Lung (tissue), 12 donors: Measurements from ENCODE around the gene ALG3. TPM values are rescaled to one million over a fixed set of nuclear protein-coding genes. Genes with fewer than 3 reads are reported as not detected.
A peak's percentile ranks its signal among the peaks of the same experiment; 100 is the strongest.

Experiments used
- ATAC-seq: fragments of 200-7000 bp; cut with Tn5 transposase; one replicate; pipeline ENCODE4 v1.9.1; 2020; ENCODE audit warnings: moderate number of reproducible peaks; ENCODE audit not compliant: insufficient read depth, low FRiP score
- DNase-seq, 3 donors: peaks; one replicate each; pipeline ENCODE4 v3.0.0-alpha.2; 2013 to 2017
- H3K27ac ChIP-seq, 2 donors: one replicate each; pipeline ENCODE4 v1.5.1; 2013; ENCODE audit warnings: mild to moderate bottlenecking in 2 of 2, moderate library complexity in 2 of 2, control low read depth in 1 of 2, inconsistent platforms in 1 of 2, low read depth in 1 of 2, low read length in 1 of 2
- H3K27me3 ChIP-seq, 3 donors: one replicate each; pipeline ENCODE4 v1.5.1; 2013; ENCODE audit warnings: low read length in 2 of 3; ENCODE audit not compliant: control insufficient read depth in 3 of 3, insufficient read depth in 3 of 3
- H3K36me3 ChIP-seq, 4 donors: one replicate each; pipeline ENCODE4 v1.5.1; 2013; ENCODE audit warnings: low read length in 4 of 4, mild to moderate bottlenecking in 1 of 4, moderate library complexity in 1 of 4; ENCODE audit not compliant: control insufficient read depth in 4 of 4, insufficient read depth in 4 of 4
- H3K4me1 ChIP-seq, 5 donors: one replicate each; pipeline ENCODE4 v1.5.1; 2013; ENCODE audit warnings: low read length in 5 of 5, mild to moderate bottlenecking in 2 of 5, moderate library complexity in 1 of 5; ENCODE audit not compliant: control insufficient read depth in 5 of 5, insufficient read depth in 5 of 5
- H3K4me3 ChIP-seq: one replicate; pipeline ENCODE4 v1.5.1; 2013; ENCODE audit warnings: mild to moderate bottlenecking, control low read depth, moderate library complexity
- H3K9ac ChIP-seq, 2 donors: one replicate each; pipeline ENCODE4 v1.5.1; 2013; ENCODE audit warnings: low read length in 2 of 2, control low read depth in 1 of 2; ENCODE audit not compliant: insufficient read depth in 1 of 2
- H3K9me3 ChIP-seq, 4 donors: one replicate each; pipeline ENCODE4 v1.5.1; 2013; ENCODE audit warnings: low read length in 3 of 4, mild to moderate bottlenecking in 1 of 4, moderate library complexity in 1 of 4; ENCODE audit not compliant: control insufficient read depth in 4 of 4, insufficient read depth in 3 of 4
- CTCF ChIP-seq: IDR thresholded peaks from 2 replicates; pipeline ENCODE4 v1.5.1; 2012; ENCODE audit warnings: mild to moderate bottlenecking; ENCODE audit errors: control extremely low read depth, extremely low read depth
- WGBS, 2 donors: extraction: QIAGEN DNeasy Blood & Tissue Kit; methylation state at CpG; one replicate each; pipeline ENCODE4 v1.1.7; 2013; 5-methylcytosine and 5-hydroxymethylcytosine counted together
- polyA plus RNA-seq, 2 donors: library from polyadenylated mRNA; stranded (reverse); fragments of 200-250 nt; gene quantifications; one replicate each; pipeline ENCODE4 v1.2.1, GENCODE V29; 2013
- total RNA-seq, 2 donors: library from RNA; depleted of rRNA in 1 of 2; stranded (reverse); fragments of >200 nt in 1 of 2; gene quantifications; one replicate each; pipeline ENCODE4 v1.2.1, GENCODE V29; 2014 to 2021
- donor health status: control.
- donor health status: control.
- donor health status: Bipolar disorder and iron deficiency.
- donor health status: healthy.
- donor health status: DM: yes; HTN: yes; CAD: no.

Gene ALG3
- total and polyA plus RNA-seq, 4 donors: 24.7 to 68.0 (median 43.5) TPM

GRCh38 chr3:184240384-184241140 lies 8.2 kb downstream of the ALG3 start:
- Histone ChIP-seq H3K27ac (no peak overlapping the region), H3K4me3 (no peak overlapping the region), H3K27me3 (no peaks in the 10 kb centered on the region), H3K9me3 (no peaks in the 10 kb centered on the region), H3K9ac (no peak overlapping the region), H3K36me3 (peaks cover 6 to 24% (median 9%) of the 10 kb centered on the region in 4 donors), H3K4me1 (peaks cover 0 to 7% (median 0%) of the 10 kb centered on the region in 5 donors)
- DNase-seq (peak; percentile 51 to 65 (median 56)), ATAC-seq (no peak)
- TF ChIP-seq CTCF: no peak
- 78 to 82% methylated on average over 4 of the region's 4 CpGs for WGBS, 2 donors

- Histone ChIP-seq H3K4me3 (no peak overlapping the region), H3K27ac (no peak overlapping the region), H3K9me3 (no peaks in the 10 kb centered on the region), H3K4me1 (peaks cover 0 to 7% (median 0%) of the 10 kb centered on the region in 5 donors), H3K27me3 (no peaks in the 10 kb centered on the region), H3K9ac (no peak overlapping the region), H3K36me3 (peaks cover under 1 to 17% (median 5%) of the 10 kb centered on the region in 4 donors)
- ATAC-seq (no peak), DNase-seq (no peak)
- TF ChIP-seq CTCF: no peak
- 79 to 89% methylated on average over 7 of the region's 7 CpGs for WGBS, 2 donors
Measured at GRCh38 chr3:184239708-184240107, 9.1 kb downstream of the ALG3 start.

GRCh38 chr3:184239221-184239620 lies 9.5 kb downstream of the ALG3 start:
- no peak for DNase-seq
- no peak overlapping the region for H3K27ac ChIP-seq
- WGBS, 2 donors: 90 to 94% methylated on average over 8 of the region's 8 CpGs
- H3K36me3 ChIP-seq: peaks cover 0 to 14% (median 4%) of the 10 kb centered on the region in 4 donors
- H3K4me3 ChIP-seq: no peak overlapping the region
- TF ChIP-seq CTCF: no peak
- no peak overlapping the region for H3K9ac ChIP-seq
- H3K4me1 ChIP-seq: peaks cover 0 to 7% (median 0%) of the 10 kb centered on the region in 5 donors
- no peaks in the 10 kb centered on the region for H3K27me3 ChIP-seq
- no peaks in the 10 kb centered on the region for H3K9me3 ChIP-seq
- ATAC-seq: no peak
